Forelimb muscle (tissue), 1 donor: Measurements from ENCODE around the gene RAPGEF1. TPM values are rescaled to one million over a fixed set of nuclear protein-coding genes. Genes with fewer than 3 reads are reported as not detected.
"Not testable (repeated sequence)": the region's sequence is repeated elsewhere in the genome, so short reads cannot be mapped to it uniquely, and the experiment has no call there.

Experiments used
- DNase-seq: peaks from one replicate; pipeline ENCODE4 v3.0.0-alpha.2; 2013; ENCODE audit warnings: low read depth
- polyA plus RNA-seq: library from polyadenylated mRNA; unstranded; fragments of 120-200 nt; gene quantifications from one replicate; pipeline ENCODE4 v1.2.1, GENCODE V29; 2013; ENCODE audit not compliant: insufficient read length

The RAPGEF1 gene
- polyA plus RNA-seq, 1 donor: 90.5 TPM

DNA sequence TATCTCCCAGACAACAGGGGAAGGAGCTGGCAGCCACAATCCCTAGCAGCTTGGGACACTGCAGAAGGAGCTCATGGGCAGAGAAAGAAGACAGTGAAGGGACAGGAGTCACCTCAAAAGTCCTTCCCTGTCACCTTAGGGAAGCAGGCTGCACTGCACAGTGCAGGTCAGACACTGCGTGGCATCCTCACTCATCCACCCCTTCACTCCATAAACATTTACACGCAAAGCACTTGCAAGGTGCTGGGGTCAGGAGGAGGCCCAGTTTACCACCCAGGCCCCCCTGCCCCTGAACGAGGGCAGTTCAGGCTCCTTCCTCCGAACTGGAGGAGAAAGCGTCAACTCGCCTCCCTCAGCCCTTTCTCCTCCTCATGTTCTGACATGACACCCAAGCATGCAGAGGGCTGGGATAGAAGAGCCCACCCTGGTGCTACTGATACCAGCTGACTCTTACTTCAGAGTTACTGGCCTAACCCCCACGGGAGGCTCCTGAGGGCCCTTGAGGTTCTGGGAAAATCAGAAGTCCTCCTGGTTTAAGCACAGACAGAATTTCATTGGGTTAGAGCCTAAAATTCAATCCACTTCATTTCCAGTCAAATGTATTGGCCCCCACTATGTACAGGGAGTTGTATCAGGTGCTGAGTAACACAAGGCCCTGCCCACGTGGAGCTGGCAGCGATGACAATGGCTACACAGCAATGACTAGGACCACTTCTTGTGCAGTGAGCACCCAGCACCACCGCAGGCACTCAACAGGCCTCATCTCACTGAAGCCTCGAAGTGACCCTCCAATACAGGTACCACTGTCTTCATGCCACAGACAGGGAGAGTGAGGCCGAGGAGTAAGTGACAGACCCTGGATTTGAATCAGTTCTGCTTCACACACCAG lies 70.4 kb downstream of the RAPGEF1 start:
- no peak for DNase-seq

DNA sequence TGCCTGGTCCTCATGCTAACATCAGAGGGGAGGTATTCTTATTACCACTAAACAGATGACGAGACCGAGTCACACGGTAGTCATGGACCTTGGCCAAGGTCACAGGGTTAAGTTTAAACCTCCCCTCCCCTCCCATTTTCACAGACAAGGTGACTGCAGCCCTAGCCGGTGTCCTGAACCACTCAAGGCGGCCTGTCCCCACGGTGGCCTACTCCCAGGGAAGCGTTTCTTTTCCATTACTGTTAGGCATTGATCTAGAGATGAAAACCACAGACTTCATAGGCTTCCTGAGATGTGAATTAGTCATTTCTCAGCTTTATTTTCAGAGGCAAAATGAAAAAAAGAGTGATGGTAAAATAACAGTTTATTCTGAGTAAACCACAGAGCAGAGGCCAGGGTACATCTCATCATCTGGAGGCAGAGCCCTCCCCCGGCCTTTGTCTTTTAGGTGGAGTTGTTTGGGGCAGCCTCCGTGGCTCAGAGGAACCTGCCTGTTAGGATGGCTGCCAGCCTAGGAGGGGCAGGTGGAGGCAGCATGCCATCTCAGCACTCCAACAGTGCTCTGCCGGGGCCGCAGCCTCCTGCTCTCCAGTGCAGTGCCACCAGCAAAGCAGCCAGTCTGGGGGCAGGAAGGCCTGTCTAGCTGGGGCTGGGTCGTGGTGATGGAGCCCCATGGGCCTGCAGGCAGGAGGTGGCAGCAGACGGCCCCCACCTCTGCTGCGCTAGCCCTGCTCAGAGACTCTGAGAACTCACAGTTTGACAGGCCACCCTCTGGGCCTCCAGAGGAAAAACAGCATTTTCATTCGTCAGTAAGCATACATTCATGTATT lies 71.2 kb downstream of the RAPGEF1 start:
- no peak for DNase-seq

DNA sequence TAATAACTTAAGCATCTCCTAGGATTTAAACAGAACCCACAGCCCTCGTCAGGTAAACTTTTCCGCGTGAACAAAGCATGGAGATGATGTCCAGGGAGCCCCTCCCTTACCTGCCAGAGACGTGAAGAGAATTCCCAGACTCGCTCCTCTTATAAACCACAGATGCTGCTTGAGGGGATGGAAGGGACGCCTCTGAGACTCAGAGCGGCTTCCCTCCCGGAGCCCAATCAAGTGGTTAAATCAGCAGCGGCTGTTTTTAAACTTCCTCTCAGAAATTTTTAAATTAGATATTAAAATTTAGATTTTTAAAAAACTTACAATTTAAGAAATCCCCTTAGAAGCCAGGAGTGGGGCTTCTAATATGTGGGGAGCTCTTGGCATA lies 71.8 kb downstream of the RAPGEF1 start:
- no peak for DNase-seq

DNA sequence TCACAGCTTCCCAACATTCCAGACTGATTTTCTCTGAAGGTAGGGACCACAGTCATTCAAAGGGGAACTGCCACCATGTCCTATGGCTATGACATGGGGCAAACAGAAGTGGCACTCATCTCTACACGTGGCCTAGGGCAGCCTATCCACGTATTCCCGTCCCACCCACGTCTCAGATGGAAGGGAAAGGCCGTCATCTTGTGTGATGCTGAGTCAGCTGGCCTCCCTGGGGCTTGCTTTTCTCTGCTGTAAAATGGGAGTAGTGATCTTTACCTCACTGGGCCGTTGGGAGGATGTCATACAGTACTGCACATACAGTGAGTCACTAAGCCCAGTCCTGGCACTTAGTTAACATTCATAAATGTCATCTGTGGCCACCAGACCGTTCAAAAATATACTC lies 72.3 kb downstream of the RAPGEF1 start:
- DNase-seq: no peak

DNA sequence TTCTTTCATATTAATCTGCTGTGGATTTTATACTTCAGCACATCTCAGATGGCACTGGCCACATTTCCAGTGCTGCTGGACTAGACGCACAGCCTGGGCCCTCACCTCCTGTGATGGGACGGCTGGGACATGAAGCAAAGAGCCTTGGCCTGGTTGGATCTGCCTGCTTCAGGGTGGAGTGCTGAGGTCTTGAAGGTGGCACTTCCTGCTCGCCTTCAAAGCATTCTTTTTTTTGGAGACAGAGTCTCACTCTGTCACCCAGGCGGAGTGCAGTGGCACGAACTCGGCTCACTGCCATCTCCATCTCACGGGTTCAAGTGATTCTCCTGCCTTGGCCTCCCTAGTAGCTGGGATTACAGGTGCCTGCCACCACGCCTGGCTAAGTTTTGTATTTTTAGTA lies 73.1 kb downstream of the RAPGEF1 start:
- no peak for DNase-seq

DNA sequence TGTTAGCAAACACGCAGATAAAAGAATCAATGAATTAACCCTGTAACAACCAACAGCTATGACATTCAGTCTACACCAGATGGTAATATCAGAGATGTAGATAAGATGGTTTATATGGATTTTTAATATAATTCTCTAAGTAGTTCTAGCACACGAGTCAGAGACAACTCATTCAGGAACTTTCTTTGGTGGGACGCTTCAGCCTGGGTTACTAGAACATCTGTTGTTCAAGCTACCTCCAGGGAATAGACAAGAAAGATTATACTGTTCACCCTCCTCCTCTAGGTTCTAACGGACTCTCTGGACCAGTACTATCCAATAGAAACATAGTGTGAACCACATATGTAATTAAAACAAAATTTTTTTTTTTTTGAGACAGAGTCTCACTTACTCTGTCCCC lies 73.8 kb downstream of the RAPGEF1 start:
- DNase-seq: no peak

DNA sequence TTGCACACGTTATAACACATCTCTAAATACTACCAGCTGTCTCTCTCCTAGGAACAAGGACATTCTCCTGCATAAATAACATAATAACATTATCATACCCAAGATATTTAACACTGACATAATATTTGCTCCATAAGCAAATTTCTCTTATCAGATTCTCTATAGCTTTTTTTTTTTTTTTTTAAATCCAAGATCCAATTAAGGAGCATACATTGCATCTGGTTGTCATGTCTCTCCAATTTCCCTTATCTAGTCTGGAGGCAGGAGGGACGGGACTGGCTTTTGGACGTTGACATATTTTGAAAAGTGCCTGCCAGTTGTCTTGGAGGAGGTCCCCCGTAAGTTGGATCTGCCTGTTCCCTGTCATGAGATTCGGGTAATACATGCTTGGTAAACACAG lies 76.6 kb downstream of the RAPGEF1 start:
- DNase-seq: no peak

DNA sequence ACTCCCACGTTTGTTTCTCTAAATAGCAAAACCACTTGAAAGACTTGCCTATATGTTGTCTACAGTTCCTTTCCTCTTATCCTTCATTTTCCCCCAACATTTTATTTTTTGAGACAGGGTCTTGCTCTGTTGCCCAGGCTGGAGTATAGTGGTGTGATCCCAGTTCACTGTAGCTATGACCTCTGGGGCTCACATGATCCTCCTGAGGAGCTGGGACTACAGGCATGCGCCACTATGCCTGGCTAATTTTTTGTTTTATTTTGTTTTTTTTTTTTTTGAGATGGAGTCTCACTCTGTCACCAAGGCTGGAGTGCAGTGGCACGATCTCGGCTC lies 77.6 kb downstream of the RAPGEF1 start:
- DNase-seq: not testable (repeated sequence)

DNA sequence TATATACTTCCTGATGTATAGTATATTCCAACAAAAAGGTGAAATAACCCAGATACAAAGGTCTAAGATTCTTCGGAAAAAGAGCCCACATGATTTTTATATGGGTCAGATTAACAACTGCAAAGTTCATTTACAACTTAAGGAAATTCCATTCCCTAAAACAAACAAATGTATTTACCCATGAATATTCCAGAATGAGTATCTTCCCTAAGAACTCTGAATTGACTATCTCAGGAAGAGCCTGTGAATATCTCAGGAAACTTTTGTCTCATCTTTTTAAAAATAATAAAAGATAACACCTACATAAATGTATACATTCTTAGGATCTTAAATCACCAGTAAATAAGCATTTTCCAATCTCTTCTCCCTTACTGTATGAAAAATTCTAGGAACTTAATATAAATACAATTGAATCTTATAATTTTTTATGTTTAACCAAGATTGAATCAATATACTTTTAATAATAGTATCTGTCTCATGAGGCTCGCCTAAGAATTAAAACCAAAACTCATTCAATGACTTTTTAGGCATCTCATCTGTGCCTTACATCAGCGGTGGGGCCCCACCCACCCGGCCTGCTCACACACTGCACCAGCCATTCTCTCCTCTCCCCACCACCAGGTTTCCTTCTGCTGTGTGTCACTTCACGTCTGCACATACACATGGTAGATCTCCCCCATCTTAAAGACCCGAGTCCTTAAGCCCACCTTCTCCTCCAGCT lies 78.1 kb downstream of the RAPGEF1 start:
- DNase-seq: no peak

DNA sequence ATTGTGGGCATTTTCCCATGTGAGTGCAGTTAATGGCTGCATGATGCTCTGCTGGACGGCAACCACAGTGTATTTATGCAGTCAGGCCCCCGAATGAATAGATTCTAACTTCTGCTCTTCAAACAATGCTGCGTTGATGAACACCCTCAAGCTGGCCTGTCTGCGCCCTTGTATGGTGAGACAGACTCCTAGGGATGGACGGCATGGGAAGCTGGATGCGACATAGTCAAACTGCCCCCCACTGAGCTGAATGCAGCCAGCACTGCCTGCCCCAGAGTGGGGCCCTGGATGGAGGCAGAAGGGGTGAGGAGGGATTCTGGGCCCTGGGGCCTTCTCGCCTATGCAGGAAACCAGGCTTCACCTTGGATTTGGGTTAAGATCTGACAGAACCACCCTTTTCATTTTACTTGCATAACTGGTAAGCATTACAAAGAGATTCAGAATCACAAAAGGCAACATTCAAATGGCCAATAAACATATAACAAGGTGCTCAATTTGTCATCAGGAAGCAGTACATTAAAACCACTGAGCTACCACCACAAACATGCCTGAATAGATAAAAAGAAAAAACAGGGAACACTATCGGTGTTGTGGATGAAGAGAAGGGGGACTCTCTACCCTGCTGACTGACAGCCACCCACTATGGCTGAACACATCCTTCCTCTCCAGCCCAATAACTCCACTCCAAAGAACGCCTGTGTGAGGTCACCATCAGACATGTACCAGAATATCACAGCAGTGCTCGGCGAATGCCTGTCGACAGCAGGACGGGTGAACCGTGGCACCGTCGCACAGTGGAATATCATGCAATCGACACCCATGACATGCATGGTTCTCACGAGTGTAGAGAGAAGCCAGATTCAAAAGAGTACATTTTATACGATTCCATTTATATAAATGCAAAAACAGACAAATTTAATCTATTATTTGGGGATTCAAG lies 79.1 kb downstream of the RAPGEF1 start:
- DNase-seq: no peak

DNA sequence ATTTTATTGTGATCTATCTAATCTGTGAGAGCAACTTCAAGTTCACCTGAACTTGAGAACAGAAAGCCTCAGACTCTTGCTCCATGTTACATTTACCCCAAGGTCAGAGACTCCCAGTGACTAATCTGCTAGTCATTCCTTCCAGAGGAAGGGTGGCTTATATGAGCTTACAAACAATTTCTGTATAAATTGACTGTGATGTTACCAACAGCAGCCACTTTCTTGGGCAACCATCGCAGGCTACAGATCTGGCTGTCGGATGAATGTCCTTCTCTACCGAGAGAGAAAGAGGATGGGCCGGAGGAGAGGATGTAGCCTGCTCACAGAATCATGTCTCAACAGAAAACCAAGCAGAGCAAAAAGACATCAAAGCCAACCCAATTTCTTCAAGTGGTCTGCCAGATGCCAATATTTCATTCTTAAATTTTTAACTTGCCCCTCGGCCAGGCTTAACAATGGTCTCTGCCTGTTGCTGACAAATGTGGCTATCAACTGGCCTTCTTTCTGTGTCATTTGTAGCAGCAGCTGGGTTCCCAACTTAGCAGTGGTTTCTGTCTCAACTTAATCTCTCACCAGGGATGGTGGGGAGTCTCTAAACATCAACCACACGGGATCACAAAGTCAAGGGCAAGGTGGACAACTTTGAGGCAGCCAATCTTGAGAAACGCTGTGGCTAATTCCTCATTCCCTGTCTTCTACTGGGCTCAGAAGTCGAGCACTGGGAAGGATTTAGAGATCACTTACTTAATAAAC lies 81.3 kb downstream of the RAPGEF1 start:
- DNase-seq: no peak

DNA sequence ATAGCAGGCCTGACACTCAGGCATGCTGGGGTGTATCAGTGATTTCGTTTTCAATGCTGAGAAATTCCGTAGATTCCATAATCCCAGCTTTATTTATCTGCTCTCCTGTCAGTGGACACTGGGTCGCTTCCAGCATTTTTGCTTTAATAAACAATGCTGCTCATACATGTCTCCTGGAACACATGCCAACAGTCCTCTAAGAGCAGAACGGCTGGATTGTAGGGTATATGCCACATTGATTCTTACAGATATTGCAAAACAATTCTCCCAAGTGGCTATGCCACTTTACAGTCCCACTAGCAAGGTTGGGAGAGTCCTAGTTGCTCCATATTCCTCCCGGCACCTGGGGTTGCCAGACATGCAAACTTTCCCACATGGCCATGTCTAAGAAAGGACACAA lies 81.9 kb downstream of the RAPGEF1 start:
- DNase-seq: no peak

DNA sequence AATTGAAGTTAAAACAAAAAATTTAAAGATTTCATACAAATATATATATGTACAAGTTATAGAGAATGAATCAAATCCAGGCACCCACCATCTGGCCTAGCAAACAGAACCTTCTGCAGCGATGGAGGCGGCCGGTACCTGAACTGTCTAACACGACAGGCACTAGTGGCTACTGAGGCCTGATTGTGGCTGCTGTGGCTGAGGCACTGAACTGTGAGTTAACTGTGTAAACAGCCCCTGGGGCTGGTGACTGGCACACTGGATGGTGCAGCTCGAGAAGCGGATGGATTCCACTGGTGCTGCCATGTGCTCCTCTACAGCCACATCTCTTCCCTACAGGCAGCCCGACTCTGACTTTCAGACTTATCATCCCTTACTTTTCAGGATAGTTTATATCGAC lies 82.4 kb downstream of the RAPGEF1 start:
- no peak for DNase-seq

DNA sequence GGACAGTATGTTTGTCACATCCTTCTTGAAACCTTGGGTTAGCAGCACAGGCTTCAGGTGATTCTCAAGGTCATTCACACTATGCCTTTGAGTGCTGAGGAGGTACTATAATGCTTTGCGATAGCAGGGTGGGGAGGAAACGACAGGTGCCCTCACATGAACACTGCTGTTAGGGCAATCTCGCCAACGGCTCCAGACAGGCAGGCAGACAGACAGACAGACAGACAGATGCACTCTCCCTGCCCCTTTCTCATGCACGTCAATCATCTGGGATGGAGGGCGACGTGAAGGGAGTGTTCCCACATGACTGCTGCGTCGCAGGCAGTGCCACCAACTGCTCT lies 82.9 kb downstream of the RAPGEF1 start:
- no peak for DNase-seq

DNA sequence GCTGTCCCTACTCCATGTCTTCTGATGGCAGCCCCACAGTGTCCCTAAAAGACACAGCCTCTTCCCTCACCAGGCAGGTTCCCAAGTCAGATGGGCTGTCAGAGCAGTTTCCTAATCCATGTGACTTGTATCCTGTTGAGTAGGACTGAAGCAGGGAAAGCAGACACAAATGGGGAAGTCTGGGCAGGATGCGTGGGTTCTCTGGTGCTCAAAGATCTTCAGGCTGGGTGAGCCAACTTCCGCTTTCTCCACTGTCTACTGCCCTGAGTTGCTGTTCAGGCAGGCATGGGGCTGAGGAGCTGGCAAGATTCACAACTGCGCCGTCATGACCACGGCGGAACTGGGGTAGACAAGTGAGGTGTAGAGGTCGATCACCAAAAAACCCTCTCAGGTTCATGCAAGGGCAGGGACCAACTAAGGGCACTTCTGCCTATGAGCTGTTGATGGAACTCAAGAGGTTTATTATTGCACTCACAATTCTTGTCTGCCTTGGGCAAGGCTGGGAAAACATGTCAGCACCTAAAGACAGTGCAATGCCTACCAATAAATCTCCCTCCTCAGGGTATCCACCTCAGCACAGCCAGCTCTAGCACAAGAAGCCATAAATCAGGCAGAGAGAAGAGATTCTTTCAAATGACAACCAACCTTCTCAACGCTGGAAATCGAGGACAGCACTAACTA lies 83.4 kb downstream of the RAPGEF1 start:
- no peak for DNase-seq

DNA sequence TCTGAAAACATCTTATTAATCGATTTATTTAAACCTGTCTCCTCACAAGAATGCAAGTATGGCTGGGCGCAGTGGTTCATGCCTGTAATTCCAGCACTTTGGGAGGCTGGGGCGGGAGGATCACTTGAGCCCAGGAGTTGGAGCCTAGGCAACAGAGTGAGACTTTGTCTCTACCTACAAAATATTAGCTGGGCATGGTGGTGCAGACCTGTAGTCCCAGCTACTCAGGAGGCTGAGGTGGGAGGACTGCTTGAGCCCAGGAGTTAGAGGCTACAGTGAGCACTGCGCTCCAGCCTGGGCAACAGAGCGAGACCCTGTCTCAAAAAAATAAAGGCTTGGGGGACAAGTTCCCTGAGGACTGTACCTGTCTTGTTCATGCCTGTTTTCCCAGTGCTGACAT lies 85.5 kb downstream of the RAPGEF1 start:
- not testable (repeated sequence) for DNase-seq

DNA sequence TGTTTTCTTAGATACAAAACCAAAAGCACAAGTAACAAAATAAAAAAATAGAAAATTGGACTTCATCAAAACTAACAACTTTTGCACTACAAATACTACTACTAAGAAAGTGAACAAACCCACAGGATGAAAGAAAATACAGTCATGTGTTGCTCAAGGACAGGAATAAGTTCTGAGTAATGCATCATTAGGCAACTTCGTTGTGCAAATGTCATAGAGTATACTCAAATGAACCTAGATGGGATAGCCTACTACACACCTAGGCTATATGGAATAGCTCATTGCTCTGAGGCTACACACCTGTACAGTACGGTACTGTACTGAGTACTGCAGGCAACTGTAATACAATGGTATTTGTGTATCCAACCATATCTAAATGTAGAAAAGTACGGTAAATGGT lies 88.3 kb downstream of the RAPGEF1 start:
- DNase-seq: no peak

DNA sequence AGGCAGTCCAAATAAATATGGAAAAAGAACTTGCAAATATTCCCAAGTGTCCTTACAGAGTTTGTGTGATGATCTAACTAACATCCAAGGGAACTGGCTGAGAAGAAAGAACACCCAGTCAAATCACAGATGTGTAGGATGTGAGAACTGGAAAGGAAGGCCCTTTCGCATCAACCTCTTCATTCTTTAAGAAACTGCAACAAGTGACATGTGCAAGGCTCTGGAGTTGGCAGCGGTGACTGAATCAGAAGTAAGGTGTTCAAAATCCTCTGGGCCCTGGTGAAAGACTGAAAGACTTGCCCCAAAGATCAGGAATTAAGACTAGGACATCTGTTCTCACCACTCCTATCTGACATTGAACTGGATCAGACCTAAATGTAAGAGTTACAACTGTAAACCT lies 88.7 kb downstream of the RAPGEF1 start:
- DNase-seq: no peak

DNA sequence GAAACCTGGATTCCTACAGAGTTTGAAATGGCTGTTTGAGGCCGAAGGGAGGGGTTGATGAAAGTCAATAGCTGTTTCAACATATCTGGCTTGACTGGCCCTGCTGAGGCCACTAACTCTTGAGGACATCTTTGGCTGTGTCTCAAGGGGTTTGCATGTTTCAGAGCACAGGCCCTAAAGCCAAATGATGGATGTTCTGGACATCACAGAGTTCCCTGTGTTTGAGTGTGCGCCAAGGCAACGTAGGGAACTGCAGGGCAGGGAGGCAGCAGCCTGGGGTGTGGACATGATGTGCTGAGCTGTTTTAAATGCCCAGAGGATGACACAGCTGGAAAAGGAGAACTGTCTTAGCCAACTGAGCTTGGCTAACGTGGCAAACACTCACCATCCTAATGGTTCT lies 89.6 kb downstream of the RAPGEF1 start:
- DNase-seq: no peak

DNA sequence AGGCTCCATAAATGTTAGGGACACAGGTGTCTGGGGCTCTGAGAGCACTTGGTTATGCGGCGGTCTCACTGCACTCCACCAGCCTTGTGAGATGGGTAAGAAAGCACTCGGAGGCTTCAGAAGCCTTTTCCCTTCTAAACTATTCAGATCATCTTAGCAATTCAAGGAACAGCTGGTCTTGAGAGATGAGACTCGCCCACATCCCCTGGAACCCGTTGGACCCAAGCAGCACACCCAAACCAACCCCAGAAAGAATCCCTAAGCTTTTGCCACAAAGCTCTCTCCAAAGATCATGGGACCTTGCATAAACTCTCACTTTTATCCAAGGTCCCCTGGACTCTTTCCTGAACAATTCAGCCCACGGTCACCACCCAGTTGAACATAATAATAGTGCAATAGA lies 90.2 kb downstream of the RAPGEF1 start:
- DNase-seq: no peak
